ENCODE data around the gene HIPK4. TPM values are rescaled to one million over a fixed set of nuclear protein-coding genes. Genes with fewer than 3 reads are reported as not detected.
"Not testable (repeated sequence)": the region's sequence is repeated elsewhere in the genome, so short reads cannot be mapped to it uniquely, and the experiment has no call there.

Gene HIPK4
- total and polyA plus RNA-seq, 9 of the 15 experiments (the other 6 are each of a cell fraction or from before 2014, with no cell fraction given): 0.06 to 0.09 TPM; not detected in 7

- peaks cover 12 to 41% of the 10 kb centered on the region in 2 experiments for H3K4me1 ChIP-seq (replicated peaks in 1 of 2; ENCODE audit: control insufficient read depth in 2 of 2, insufficient read depth in 2 of 2, low read length in 2 of 2)
- H3K9me1 ChIP-seq (ENCODE audit: control insufficient read depth, insufficient read depth, low read length); BruUV-seq (replicated peaks); DNase-seq (ENCODE audit: extremely low read depth in 1 of 4, low spot score in 3 of 4); intact Hi-C loops (cut with micrococcal nuclease); H4K20me1 ChIP-seq (replicated peaks; ENCODE audit: control insufficient read depth, insufficient read depth, low read length); H2AFZ ChIP-seq (ENCODE audit: low read depth, low read length); FAIRE-seq; in situ Hi-C loops (cut with MboI); ATAC-seq; H3K79me2 ChIP-seq (ENCODE audit: control insufficient read depth, insufficient read depth, low read length); H3K9me3 ChIP-seq (replicated peaks; ENCODE audit: control insufficient read depth, insufficient read depth, low read depth, low read length); H3K27me3 ChIP-seq (ENCODE audit: control insufficient read depth in 2 of 2, insufficient read depth in 2 of 2, low read length in 2 of 2); H3K36me3 ChIP-seq (ENCODE audit: control insufficient read depth, insufficient read depth, low read length); CTCF ChIA-PET (ENCODE audit: low intra/inter-chr PET ratio): not testable (repeated sequence)
- peak overlapping the region; percentile 94 for H3K27ac ChIP-seq (ENCODE audit: extremely low read depth, low read depth, low read length)
- peak overlapping the region; percentile 86 to 98 for H3K9ac ChIP-seq (ENCODE audit: insufficient read depth in 1 of 2, low read depth in 2 of 2, low read length in 2 of 2)
- H3K4me2 ChIP-seq (ENCODE audit: insufficient read depth, low read length): peak overlapping the region; percentile 86
- H3K4me3 ChIP-seq: peak overlapping the region; percentile 40
- 12% methylated on average over 7 of the region's 7 CpGs for WGBS (ENCODE audit: insufficient coverage, low coverage, missing lambda C conversion rate)
- TF ChIP-seq LARP7 (IDR thresholded peaks at IDR 0.05): peak; percentile 50; the same call in 1 of the 2 replicates
- 0 out of 2 replicates have a peak, but pooled peaks have one; percentile 13 for TF ChIP-seq ZEB2 (IDR thresholded peaks at IDR 0.05)
- TF ChIP-seq ZNF197 (CRISPR knock-in tag; IDR thresholded peaks at IDR 0.05; ENCODE audit: low read depth): 0 out of 2 replicates have a peak, but pooled peaks have one; percentile 22
- TF ChIP-seq, protein P1, sequence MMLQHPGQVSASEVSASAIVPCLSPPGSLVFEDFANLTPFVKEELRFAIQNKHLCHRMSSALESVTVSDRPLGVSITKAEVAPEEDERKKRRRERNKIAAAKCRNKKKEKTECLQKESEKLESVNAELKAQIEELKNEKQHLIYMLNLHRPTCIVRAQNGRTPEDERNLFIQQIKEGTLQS (IDR thresholded peaks at IDR 0.05): peak; percentile 49; the same call in 1 of the 2 replicates
- TF ChIP-seq, protein P1 (CRISPR knock-in tag; conservative IDR thresholded peaks at IDR 0.05): not testable (repeated sequence)
- peak; percentile 55; the same call in 1 of the 2 replicates for TF ChIP-seq IRF9 (tag; IDR thresholded peaks at IDR 0.05)
- peak; percentile 35; the same call in 1 of the 2 replicates for TF ChIP-seq HDGF (IDR thresholded peaks at IDR 0.05)
- TF ChIP-seq SMAD4 (CRISPR knock-in tag; conservative IDR thresholded peaks at IDR 0.05): 0 out of 2 replicates have a peak, but pooled peaks have one; percentile 7
- TF ChIP-seq BCOR (IDR thresholded peaks at IDR 0.05): peak; percentile 37; the same call in 1 of the 2 replicates
- peak; percentile 75 for TF ChIP-seq CEBPB (tag; IDR thresholded peaks at IDR 0.05)
- TF ChIP-seq ZNF384 (IDR thresholded peaks at IDR 0.05; ENCODE audit: low read depth, low read length): peak; percentile 64
- peak; percentile 89 for TF ChIP-seq ADNP (tag; IDR thresholded peaks at IDR 0.05)
- TF ChIP-seq EP400 (IDR thresholded peaks at IDR 0.05): peak; percentile 10; the same call in 1 of the 2 replicates
- TF ChIP-seq CTBP1 (IDR thresholded peaks at IDR 0.05; ENCODE audit: borderline replicate concordance): peak; percentile 20; the same call in 1 of the 2 replicates
- TF ChIP-seq ATF7 (IDR thresholded peaks at IDR 0.05): 0 out of 2 replicates have a peak, but pooled peaks have one; percentile 37
- peak; percentile 28; the same call in 1 of the 2 replicates for TF ChIP-seq CEBPG (CRISPR knock-in tag; IDR thresholded peaks at IDR 0.05)
- peak; percentile 73 to 81 for TF ChIP-seq CEBPG (tag; conservative IDR thresholded peaks at IDR 0.05 in 1 of 2, IDR thresholded peaks at IDR 0.05 in 1 of 2)
- peak; percentile 47 for TF ChIP-seq TBP (optimal IDR thresholded peaks at IDR 0.05; ENCODE audit: low read depth, low read length)
- POLR2A ChIA-PET: interaction anchor here (0.6 to 4.0 kb wide), 8 partner anchors 10 to 1793 kb away, joined by 3 to 34 read pairs (median 4); partner anchors contain the start of gene SERTAD3
These were observed 42.8 kb upstream of the HIPK4 start for GRCh38 chr19:40432760-40433159.

All from K562 (cell line).